Right lobe of liver (tissue), 4 donors: ENCODE measurements around the gene COL18A1.

Source experiments
- CTCF ChIP-seq, 4 donors: fragments of 200-600 bp in 3 of 4; fragments of 450-650 bp in 1 of 4; IDR thresholded peaks; one replicate each; pipeline versions ENCODE4 v1.5.1 to v1.8.0; 2016 to 2022; ENCODE audit warnings: antibody characterized with exemption in 4 of 4, mild to moderate bottlenecking in 2 of 4
- POLR2A ChIP-seq: fragments of 450-650 bp; IDR thresholded peaks from one replicate; pipeline ENCODE4 v1.6.1; 2017; ENCODE audit warnings: antibody characterized with exemption, mild to moderate bottlenecking
- donor health status: DM: no; HTN: no; CAD: no.
- donor health status: DM: no; HTN: no; CAD: no.
- donor health status: DM: no; HTN: yes; CAD: no.

GRCh38 chr21:45466330-45467220 is 61.6 kb downstream of the COL18A1 start:
- TF ChIP-seq CTCF (IDR thresholded peaks at IDR 0.05): no peak
- TF ChIP-seq POLR2A: no peak
